Panc1 (cell line): ENCODE data around the gene GRPR. TPM values are rescaled to one million over a fixed set of nuclear protein-coding genes. Genes with fewer than 3 reads are reported as not detected.

ENCODE experiments used
- ATAC-seq: fragments of 200-7000 bp; cut with Tn5 transposase; 2 replicates; pipeline ENCODE4 v1.9.1; 2020; ENCODE audit warnings: mild to moderate bottlenecking, moderate library complexity
- BruUV-seq: library from RNA; stranded (reverse); fragments of 400-500 nt; replicated peaks from 2 replicates; lab custom pipeline; 2021; lab: Mats Ljungman, UMichigan
- CTCF ChIA-PET: fragments of 300-600 bp; sonication (Branson Sonifier 250); formaldehyde crosslinking; loops from one replicate; lab custom pipeline; 2022; ENCODE audit warnings: antibody characterized with exemption; lab: Charles Lee
- POLR2A ChIA-PET: fragments of 300-600 bp; sonication (Branson Sonifier 250); formaldehyde crosslinking; loops from one replicate; lab custom pipeline; 2022; ENCODE audit warnings: antibody characterized with exemption; lab: Charles Lee
- DNase-seq: peaks from one replicate; pipeline ENCODE4 v3.0.0-alpha.2; 2010; ENCODE audit warnings: low read depth, low spot score
- H3K27ac ChIP-seq: 2 replicates; pipeline ENCODE4 v1.5.1; 2011; ENCODE audit warnings: mild to moderate bottlenecking, low read length, inconsistent platforms
- H3K27me3 ChIP-seq: fragments of 200-500 bp; sonication (Bioruptor generic); 2 replicates; pipeline ENCODE4 v1.6.0; 2014; ENCODE audit warnings: low read length, inconsistent platforms; ENCODE audit not compliant: control insufficient read depth, insufficient read depth
- H3K36me3 ChIP-seq: fragments of 200-500 bp; sonication (Bioruptor generic); 2 replicates; pipeline ENCODE4 v1.5.1; 2014; ENCODE audit warnings: inconsistent platforms, mild to moderate bottlenecking, low read length, moderate library complexity; ENCODE audit not compliant: control insufficient read depth, insufficient read depth
- H3K4me1 ChIP-seq: 2 replicates; pipeline ENCODE4 v1.5.1; 2011; ENCODE audit warnings: inconsistent platforms, mild to moderate bottlenecking, low read length, moderate library complexity; ENCODE audit not compliant: control insufficient read depth, insufficient read depth
- H3K4me3 ChIP-seq, 2 experiments: 2 replicates each; pipeline ENCODE4 v1.5.1; 2011 to 2012; ENCODE audit warnings: low read depth in 2 of 2, low read length in 2 of 2, mild to moderate bottlenecking in 2 of 2, inconsistent platforms in 1 of 2, moderate library complexity in 1 of 2
- H3K9me3 ChIP-seq: fragments of 200-500 bp; sonication (Bioruptor generic); 2 replicates; pipeline ENCODE4 v1.5.1; 2014; ENCODE audit warnings: low read depth, mild to moderate bottlenecking, inconsistent platforms, low read length, moderate library complexity; ENCODE audit not compliant: control insufficient read depth, insufficient read depth
- CTCF ChIP-seq: fragments of 450-650 bp; IDR thresholded peaks from 2 replicates; pipeline ENCODE4 v1.5.1; 2017; ENCODE audit warnings: mild to moderate bottlenecking
- POLR2AphosphoS5 ChIP-seq: IDR thresholded peaks from 2 replicates; pipeline ENCODE4 v1.6.1; 2012; ENCODE audit warnings: mild to moderate bottlenecking, low read depth, low read length, moderate library complexity
- REST ChIP-seq, 2 experiments: IDR thresholded peaks; 2 replicates each; pipeline ENCODE4 v1.6.1; 2011 to 2012; ENCODE audit warnings: low read depth in 2 of 2, control low read depth in 1 of 2, low read length in 1 of 2, mild to moderate bottlenecking in 1 of 2, moderate library complexity in 1 of 2; ENCODE audit not compliant: insufficient read depth in 1 of 2
- SIN3A ChIP-seq: IDR thresholded peaks from 2 replicates; pipeline ENCODE4 v1.6.1; 2012; ENCODE audit warnings: low read depth, mild to moderate bottlenecking, low read length, moderate library complexity, borderline replicate concordance; ENCODE audit not compliant: insufficient read depth
- TCF7L2 ChIP-seq: IDR thresholded peaks from 2 replicates; pipeline ENCODE4 v1.6.1; 2011; ENCODE audit warnings: mild to moderate bottlenecking, low read depth, low read length, inconsistent platforms
- in situ Hi-C: cut with HindIII; loops from 2 replicates; pipeline ENCODE4 v1.10.0; 2016; ENCODE audit warnings: low sequenced_read_pairs, low pct_unique_long_range_greater_than_20kb
- intact Hi-C: fragments of 100-400 bp; cut with micrococcal nuclease; formaldehyde crosslinking; loops from one replicate; pipeline ENCODE4 v1.10.0; 2022; ENCODE audit not compliant: unreplicated experiment
- total RNA-seq: library from RNA; stranded (reverse); gene quantifications from one replicate; pipeline ENCODE4 v1.2.1, GENCODE V29; 2021; ENCODE audit not compliant: unreplicated experiment

GRPR gene
- total RNA-seq, 1 experiment from 2014 or later, result not detected

GRCh38 chrX:16076834-16077233 lies 46.5 kb upstream of the GRPR start:
- ATAC-seq, result no peak

GRCh38 chrX:16077811-16078210 lies 45.6 kb upstream of the GRPR start:
- ATAC-seq (no peak), DNase-seq (no peak)
- ChIA-PET POLR2A (no interaction called here), CTCF (no interaction called here)
- intact Hi-C loops, result no loop called here
- in situ Hi-C loops, result no loop called here
- no peaks in the 10 kb centered on the region for H3K27me3 ChIP-seq
- no peaks in the 10 kb centered on the region for H3K9me3 ChIP-seq
- no TSS peak for BruUV-seq
- H3K4me3 ChIP-seq, result no peak overlapping the region
- no peak overlapping the region for H3K27ac ChIP-seq
- no peaks in the 10 kb centered on the region for H3K4me1 ChIP-seq
- TF ChIP-seq CTCF (no peak), REST (IDR thresholded peaks at IDR 0.05; ENCODE audit: insufficient read depth in 1 of 2, low read depth in 2 of 2, low read length in 1 of 2) (no peak), SIN3A (no peak), POLR2AphosphoS5 (no peak), TCF7L2 (no peak)
- H3K36me3 ChIP-seq, result no peaks in the 10 kb centered on the region

More at GRCh38 chrX:16076834-16077233, 46.5 kb upstream of the GRPR start:
- intact Hi-C loops, result no loop called here
- TF ChIP-seq CTCF (no peak), REST (IDR thresholded peaks at IDR 0.05; ENCODE audit: insufficient read depth in 1 of 2, low read depth in 2 of 2, low read length in 1 of 2) (no peak), TCF7L2 (no peak), SIN3A (no peak), POLR2AphosphoS5 (no peak)
- Histone ChIP-seq H3K4me3 (no peak overlapping the region), H3K27me3 (no peaks in the 10 kb centered on the region), H3K36me3 (no peaks in the 10 kb centered on the region), H3K4me1 (no peaks in the 10 kb centered on the region), H3K9me3 (no peaks in the 10 kb centered on the region), H3K27ac (no peak overlapping the region)
- no peak for DNase-seq
- in situ Hi-C loops, result no loop called here
- ChIA-PET POLR2A (no interaction called here), CTCF (no interaction called here)
- no TSS peak for BruUV-seq
